Dendritic cell treated with granulocyte-macrophage colony-stimulating factor and Interleukin-4, amounts not matched to agents 40 ng/mL and 50 ng/mL, for 4 days (primary cell): ENCODE results near the gene ADCY7.

Experiments used
- H3K27ac Mint-ChIP-seq: one replicate; pipeline ENCODE4 v1.8.0; 2022; ENCODE audit warnings: mild to moderate bottlenecking, mixed read lengths
- H3K27me3 Mint-ChIP-seq: one replicate; pipeline ENCODE4 v1.8.0; 2022; ENCODE audit warnings: mild to moderate bottlenecking, mixed read lengths
- H3K36me3 Mint-ChIP-seq: one replicate; pipeline ENCODE4 v1.8.0; 2022; ENCODE audit warnings: low read depth, mixed read lengths
- H3K4me1 Mint-ChIP-seq: one replicate; pipeline ENCODE4 v1.8.0; 2022; ENCODE audit warnings: low read depth, mixed read lengths
- H3K4me3 Mint-ChIP-seq: one replicate; pipeline ENCODE4 v1.8.0; 2022; ENCODE audit warnings: mild to moderate bottlenecking, moderate library complexity, mixed read lengths
- H3K9me3 Mint-ChIP-seq: one replicate; pipeline ENCODE4 v1.8.0; 2022; ENCODE audit warnings: mixed read lengths
- intact Hi-C: fragments of 100-400 bp; cut with micrococcal nuclease; formaldehyde crosslinking; loops from one replicate; pipeline ENCODE4 v1.15.0; 2022

Gene ADCY7

GRCh38 chr16:50255538-50255937 is 10.8 kb upstream of the ADCY7 start:
- no peaks in the 10 kb centered on the region for H3K27me3 Mint-ChIP-seq
- H3K4me1 Mint-ChIP-seq = peaks cover 65% of the 10 kb centered on the region
- no peak overlapping the region for H3K27ac Mint-ChIP-seq
- intact Hi-C loops = no loop called here
- no peak overlapping the region for H3K4me3 Mint-ChIP-seq
- peaks cover 43% of the 10 kb centered on the region for H3K36me3 Mint-ChIP-seq
- no peaks in the 10 kb centered on the region for H3K9me3 Mint-ChIP-seq

- Mint-ChIP-seq H3K36me3 (peaks cover 45% of the 10 kb centered on the region), H3K4me1 (peaks cover 65% of the 10 kb centered on the region), H3K4me3 (no peak overlapping the region), H3K9me3 (no peaks in the 10 kb centered on the region), H3K27ac (no peak overlapping the region), H3K27me3 (no peaks in the 10 kb centered on the region)
- intact Hi-C loops = no loop called here
Observed at GRCh38 chr16:50256604-50257003, 9.7 kb upstream of the ADCY7 start.

- Mint-ChIP-seq H3K4me1 (peaks cover 65% of the 10 kb centered on the region), H3K27me3 (no peaks in the 10 kb centered on the region), H3K9me3 (no peaks in the 10 kb centered on the region), H3K4me3 (no peak overlapping the region), H3K36me3 (peaks cover 36% of the 10 kb centered on the region), H3K27ac (no peak overlapping the region)
- intact Hi-C loops = no loop called here
Observed at GRCh38 chr16:50257876-50258275, 8.5 kb upstream of the ADCY7 start.

- peak overlapping the region; percentile 37 for H3K4me3 Mint-ChIP-seq
- H3K4me1 Mint-ChIP-seq = peaks cover 66% of the 10 kb centered on the region
- no peaks in the 10 kb centered on the region for H3K27me3 Mint-ChIP-seq
- peak overlapping the region; percentile 67 for H3K27ac Mint-ChIP-seq
- no peaks in the 10 kb centered on the region for H3K9me3 Mint-ChIP-seq
- intact Hi-C loops = no loop called here
- peaks cover 30% of the 10 kb centered on the region for H3K36me3 Mint-ChIP-seq
Observed at GRCh38 chr16:50259334-50260205, 6.8 kb upstream of the ADCY7 start.

GRCh38 chr16:50260206-50261159 is 5.9 kb upstream of the ADCY7 start:
- Mint-ChIP-seq H3K4me1 (peaks cover 75% of the 10 kb centered on the region), H3K36me3 (peaks cover 33% of the 10 kb centered on the region), H3K4me3 (no peak overlapping the region), H3K9me3 (no peaks in the 10 kb centered on the region), H3K27me3 (no peaks in the 10 kb centered on the region), H3K27ac (peak overlapping the region; percentile 67)
- intact Hi-C loops = no loop called here

- Mint-ChIP-seq H3K4me1 (peaks cover 83% of the 10 kb centered on the region), H3K27ac (peak overlapping the region; percentile 31), H3K36me3 (peaks cover 33% of the 10 kb centered on the region), H3K9me3 (no peaks in the 10 kb centered on the region), H3K4me3 (no peak overlapping the region), H3K27me3 (no peaks in the 10 kb centered on the region)
- intact Hi-C loops = no loop called here
Observed at GRCh38 chr16:50261160-50261706, 5.1 kb upstream of the ADCY7 start.

GRCh38 chr16:50261707-50262235 is 4.6 kb upstream of the ADCY7 start:
- peak overlapping the region; percentile 57 for H3K27ac Mint-ChIP-seq
- no peak overlapping the region for H3K4me3 Mint-ChIP-seq
- no peaks in the 10 kb centered on the region for H3K27me3 Mint-ChIP-seq
- peaks cover 85% of the 10 kb centered on the region for H3K4me1 Mint-ChIP-seq
- no peaks in the 10 kb centered on the region for H3K9me3 Mint-ChIP-seq
- H3K36me3 Mint-ChIP-seq = peaks cover 33% of the 10 kb centered on the region
- intact Hi-C loops = no loop called here

GRCh38 chr16:50263060-50263909 is 3.1 kb upstream of the ADCY7 start:
- peaks cover 33% of the 10 kb centered on the region for H3K36me3 Mint-ChIP-seq
- H3K4me3 Mint-ChIP-seq = no peak overlapping the region
- H3K9me3 Mint-ChIP-seq = no peaks in the 10 kb centered on the region
- peaks cover 94% of the 10 kb centered on the region for H3K4me1 Mint-ChIP-seq
- peak overlapping the region; percentile 57 for H3K27ac Mint-ChIP-seq
- intact Hi-C loops = no loop called here
- no peaks in the 10 kb centered on the region for H3K27me3 Mint-ChIP-seq

- Mint-ChIP-seq H3K4me3 (no peak overlapping the region), H3K27ac (peak overlapping the region; percentile 88), H3K4me1 (peaks cover 94% of the 10 kb centered on the region), H3K27me3 (no peaks in the 10 kb centered on the region), H3K9me3 (no peaks in the 10 kb centered on the region), H3K36me3 (peaks cover 37% of the 10 kb centered on the region)
- intact Hi-C loops = no loop called here
Observed at GRCh38 chr16:50263940-50264929, 2.1 kb upstream of the ADCY7 start.

- intact Hi-C loops = no loop called here
- Mint-ChIP-seq H3K4me1 (peaks cover 94% of the 10 kb centered on the region), H3K9me3 (no peaks in the 10 kb centered on the region), H3K4me3 (peak overlapping the region; percentile 23), H3K36me3 (peaks cover 39% of the 10 kb centered on the region), H3K27ac (peak overlapping the region; percentile 88), H3K27me3 (no peaks in the 10 kb centered on the region)
Observed at GRCh38 chr16:50265260-50265659, 1.1 kb upstream of the ADCY7 start.

GRCh38 chr16:50265716-50266336 is 525 bp upstream of the ADCY7 start:
- no peaks in the 10 kb centered on the region for H3K27me3 Mint-ChIP-seq
- H3K36me3 Mint-ChIP-seq = peaks cover 39% of the 10 kb centered on the region
- H3K27ac Mint-ChIP-seq = peak overlapping the region; percentile 88
- intact Hi-C loops = loop anchor here (2.0 kb wide), 1 partner anchor 15 kb away; no protein-coding TSS in a partner anchor
- peaks cover 94% of the 10 kb centered on the region for H3K4me1 Mint-ChIP-seq
- peak overlapping the region; percentile 91 for H3K4me3 Mint-ChIP-seq
- H3K9me3 Mint-ChIP-seq = no peaks in the 10 kb centered on the region
